GM21423 (cell line): ENCODE measurements around the gene FSIP1.
A peak's percentile ranks its signal among the peaks of the same experiment; 100 is the strongest.

ENCODE experiments used
- ATAC-seq: cut with Tn5 transposase; IDR thresholded peaks from one replicate; pipeline ENCODE4 v1.9.1; 2021; ENCODE audit warnings: mild to moderate bottlenecking, moderate library complexity; ENCODE audit not compliant: unreplicated experiment

Gene FSIP1

GRCh38 chr15:39586387-39587095 lies 196.1 kb downstream of the FSIP1 start:
- ATAC-seq, result no peak

- ATAC-seq, result no peak
These were observed 196.8 kb downstream of the FSIP1 start for GRCh38 chr15:39585871-39586301.

- no peak for ATAC-seq
These were observed 197.2 kb downstream of the FSIP1 start for GRCh38 chr15:39585389-39585841.

GRCh38 chr15:39584662-39585388 lies 197.8 kb downstream of the FSIP1 start:
- no peak for ATAC-seq

GRCh38 chr15:39584266-39584659 lies 198.4 kb downstream of the FSIP1 start:
- ATAC-seq, result no peak

- ATAC-seq, result no peak
These were observed 198.9 kb downstream of the FSIP1 start for GRCh38 chr15:39583596-39584265.

- no peak for ATAC-seq
These were observed 199.6 kb downstream of the FSIP1 start for GRCh38 chr15:39582977-39583595.

- ATAC-seq, result no peak
These were observed 200.2 kb downstream of the FSIP1 start for GRCh38 chr15:39582286-39582976.

- ATAC-seq, result no peak
These were observed 200.8 kb downstream of the FSIP1 start for GRCh38 chr15:39581793-39582285.

- no peak for ATAC-seq
These were observed 201.3 kb downstream of the FSIP1 start for GRCh38 chr15:39581242-39581792.

GRCh38 chr15:39580485-39581241 lies 202.0 kb downstream of the FSIP1 start, which contains the start of gene THBS1:
TSS of gene THBS1 (plus strand) at chr15:39581079. CDS start at chr15:39581858, 779 bp downstream.
- no peak for ATAC-seq

- peak; percentile 92 for ATAC-seq
These were observed 202.5 kb downstream of the FSIP1 start for GRCh38 chr15:39580117-39580484.

- no peak for ATAC-seq
These were observed 203.0 kb downstream of the FSIP1 start for GRCh38 chr15:39579487-39580116.

- no peak for ATAC-seq
These were observed 203.7 kb downstream of the FSIP1 start for GRCh38 chr15:39578851-39579486.

GRCh38 chr15:39575180-39575579 lies 207.5 kb downstream of the FSIP1 start:
- ATAC-seq, result no peak

- ATAC-seq, result no peak
These were observed 208.2 kb downstream of the FSIP1 start for GRCh38 chr15:39574427-39574826.

GRCh38 chr15:39573844-39574243 lies 208.8 kb downstream of the FSIP1 start:
- no peak for ATAC-seq

- no peak for ATAC-seq
These were observed 209.4 kb downstream of the FSIP1 start for GRCh38 chr15:39573287-39573686.
